Measurements from ENCODE around the gene ZNF160. TPM values are rescaled to one million over a fixed set of nuclear protein-coding genes. Genes with fewer than 3 reads are reported as not detected.
"Not testable (repeated sequence)": the region's sequence is repeated elsewhere in the genome, so short reads cannot be mapped to it uniquely, and the experiment has no call there.

The ZNF160 gene
- total and polyA plus RNA-seq, 2 experiments from 2014 or later, result 16.9 to 48.7 TPM

GRCh38 chr19:53101518-53101917 lies 1.7 kb downstream of the ZNF160 start:
- ATAC-seq, result no peak

GRCh38 chr19:53098570-53098969 lies 4.7 kb downstream of the ZNF160 start:
- H3K27me3 ChIP-seq (ENCODE audit: insufficient read depth); H2AFZ ChIP-seq; H3K27ac ChIP-seq (ENCODE audit: low read depth); H3K9me2 ChIP-seq (ENCODE audit: insufficient read depth); H3K27ac Mint-ChIP-seq; H3F3A ChIP-seq (replicated peaks; ENCODE audit: low read depth); H3K36me3 ChIP-seq (ENCODE audit: insufficient read depth); H3K4me3 Mint-ChIP-seq; ATAC-seq; H3K36me3 Mint-ChIP-seq (ENCODE audit: low read depth); H3K4me3 ChIP-seq; H3K4me2 ChIP-seq; H3K9me3 Mint-ChIP-seq; DNase-seq (ENCODE audit: low spot score): not testable (repeated sequence)
- Mint-ChIP-seq H3K27me3 (ENCODE audit: insufficient read depth, low read depth, poor library complexity) (peaks cover 11% of the 10 kb centered on the region), H3K4me1 (peaks cover 45% of the 10 kb centered on the region)
- H3K4me1 ChIP-seq (ENCODE audit: insufficient read depth), result peaks cover 28% of the 10 kb centered on the region
- H4K20me1 ChIP-seq (replicated peaks; ENCODE audit: insufficient read depth), result peaks cover 20% of the 10 kb centered on the region
- H3K79me2 ChIP-seq (replicated peaks; ENCODE audit: insufficient read depth), result peaks cover 58% of the 10 kb centered on the region

More at GRCh38 chr19:53101518-53101917, 1.7 kb downstream of the ZNF160 start:
- Mint-ChIP-seq H3K4me1 (peaks cover 27% of the 10 kb centered on the region), H3K27me3 (ENCODE audit: insufficient read depth, low read depth, poor library complexity) (peaks cover 8% of the 10 kb centered on the region), H3K36me3 (ENCODE audit: low read depth) (peaks cover 10% of the 10 kb centered on the region; the same call in 2 of the 3 replicates), H3K9me3 (no peaks in the 10 kb centered on the region; the same call in 2 of the 3 replicates), H3K4me3 (peak overlapping the region; percentile 85), H3K27ac (no peak overlapping the region)
- no peak for TF ChIP-seq NANOG (IDR thresholded peaks at IDR 0.05; ENCODE audit: borderline replicate concordance)
- Histone ChIP-seq H3F3A (replicated peaks; ENCODE audit: low read depth) (no peaks in the 10 kb centered on the region), H3K4me1 (ENCODE audit: insufficient read depth) (peaks cover 13% of the 10 kb centered on the region), H3K9me2 (ENCODE audit: insufficient read depth) (no peaks in the 10 kb centered on the region), H3K4me3 (peak overlapping the region; percentile 97), H3K4me2 (peak overlapping the region; percentile 100; the same call in 1 of the 2 replicates), H2AFZ (no peak overlapping the region), H4K20me1 (replicated peaks; ENCODE audit: insufficient read depth) (peaks cover 15% of the 10 kb centered on the region), H3K36me3 (ENCODE audit: insufficient read depth) (no peaks in the 10 kb centered on the region; the same call in 1 of the 2 replicates), H3K79me2 (replicated peaks; ENCODE audit: insufficient read depth) (peaks cover 44% of the 10 kb centered on the region), H3K27me3 (ENCODE audit: insufficient read depth) (no peaks in the 10 kb centered on the region), H3K27ac (ENCODE audit: low read depth) (no peak overlapping the region)
- peak; percentile 21 for DNase-seq (ENCODE audit: low spot score)

- Histone ChIP-seq H3K4me1 (ENCODE audit: insufficient read depth) (peaks cover 25% of the 10 kb centered on the region), H3K79me2 (replicated peaks; ENCODE audit: insufficient read depth) (peaks cover 63% of the 10 kb centered on the region), H4K20me1 (replicated peaks; ENCODE audit: insufficient read depth) (peaks cover 15% of the 10 kb centered on the region)
- H2AFZ ChIP-seq; H3K4me3 ChIP-seq; H3K27ac ChIP-seq (ENCODE audit: low read depth); H3K9me2 ChIP-seq (ENCODE audit: insufficient read depth); DNase-seq (ENCODE audit: low spot score); H3K4me2 ChIP-seq; H3K9me3 Mint-ChIP-seq; H3F3A ChIP-seq (replicated peaks; ENCODE audit: low read depth); ATAC-seq; H3K27me3 ChIP-seq (ENCODE audit: insufficient read depth); H3K36me3 ChIP-seq (ENCODE audit: insufficient read depth): not testable (repeated sequence)
- Mint-ChIP-seq H3K36me3 (ENCODE audit: low read depth) (peaks cover 13% of the 10 kb centered on the region; the same call in 2 of the 3 replicates), H3K27ac (peak overlapping the region; percentile 46; the same call in 1 of the 2 replicates), H3K4me1 (peaks cover 39% of the 10 kb centered on the region), H3K4me3 (peak overlapping the region; percentile 3; the same call in 1 of the 3 replicates), H3K27me3 (ENCODE audit: insufficient read depth, low read depth, poor library complexity) (peaks cover 10% of the 10 kb centered on the region)
Observed at GRCh38 chr19:53096982-53097690, 6.1 kb downstream of the ZNF160 start.

- not testable (repeated sequence) for H3K4me2 ChIP-seq; H2AFZ ChIP-seq; H3K9me2 ChIP-seq (ENCODE audit: insufficient read depth); ATAC-seq; H3K36me3 ChIP-seq (ENCODE audit: insufficient read depth); H3K4me3 ChIP-seq; H3K4me3 Mint-ChIP-seq; H3K27me3 ChIP-seq (ENCODE audit: insufficient read depth); H3F3A ChIP-seq (replicated peaks; ENCODE audit: low read depth); H3K27ac ChIP-seq (ENCODE audit: low read depth); H3K27me3 Mint-ChIP-seq (ENCODE audit: insufficient read depth, low read depth, poor library complexity); H3K27ac Mint-ChIP-seq; H3K9me3 Mint-ChIP-seq
- H4K20me1 ChIP-seq (replicated peaks; ENCODE audit: insufficient read depth), result peaks cover 14% of the 10 kb centered on the region
- peak; percentile 17 for DNase-seq (ENCODE audit: low spot score)
- Mint-ChIP-seq H3K4me1 (peaks cover 38% of the 10 kb centered on the region), H3K36me3 (ENCODE audit: low read depth) (peaks cover 13% of the 10 kb centered on the region; the same call in 2 of the 3 replicates)
- peaks cover 25% of the 10 kb centered on the region for H3K4me1 ChIP-seq (ENCODE audit: insufficient read depth)
- H3K79me2 ChIP-seq (replicated peaks; ENCODE audit: insufficient read depth), result peaks cover 58% of the 10 kb centered on the region
Observed at GRCh38 chr19:53096579-53096978, 6.6 kb downstream of the ZNF160 start.
